Measurements from ENCODE around the gene GNAS-AS1.

GNAS-AS1 gene

DNA sequence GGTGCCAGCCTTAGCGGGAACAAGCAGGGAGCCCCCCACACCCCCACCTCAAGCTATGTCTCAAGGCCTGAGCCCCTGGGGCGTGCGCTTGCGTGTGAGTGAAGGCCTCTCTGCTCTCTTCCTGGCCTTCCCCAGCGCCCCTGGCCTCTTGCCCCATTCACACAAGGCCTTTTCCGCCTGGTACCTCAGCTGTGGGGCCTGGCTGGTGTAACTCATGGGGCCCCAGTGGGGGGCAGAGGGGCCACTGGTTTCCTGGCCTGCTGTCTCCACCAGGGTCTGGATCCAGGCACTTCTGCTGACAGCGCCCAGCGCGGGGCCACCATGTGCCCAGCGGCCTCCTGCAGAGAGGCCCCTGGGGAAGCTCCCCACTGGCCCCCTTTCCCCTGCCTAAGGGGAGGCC is 34.7 kb downstream of the GNAS-AS1 start:
- Histone ChIP-seq H3K9me3 (ENCODE audit: severe bottlenecking) (no peaks in the 10 kb centered on the region), H3K36me3 (no peaks in the 10 kb centered on the region), H3K4me3 (ENCODE audit: low read depth, low read length) (no peak overlapping the region), H3K27ac (no peak overlapping the region), H3K27me3 (ENCODE audit: insufficient read depth, low read depth, severe bottlenecking) (peaks cover 53% of the 10 kb centered on the region)
- no peak for DNase-seq
- TF ChIP-seq, protein P1, sequence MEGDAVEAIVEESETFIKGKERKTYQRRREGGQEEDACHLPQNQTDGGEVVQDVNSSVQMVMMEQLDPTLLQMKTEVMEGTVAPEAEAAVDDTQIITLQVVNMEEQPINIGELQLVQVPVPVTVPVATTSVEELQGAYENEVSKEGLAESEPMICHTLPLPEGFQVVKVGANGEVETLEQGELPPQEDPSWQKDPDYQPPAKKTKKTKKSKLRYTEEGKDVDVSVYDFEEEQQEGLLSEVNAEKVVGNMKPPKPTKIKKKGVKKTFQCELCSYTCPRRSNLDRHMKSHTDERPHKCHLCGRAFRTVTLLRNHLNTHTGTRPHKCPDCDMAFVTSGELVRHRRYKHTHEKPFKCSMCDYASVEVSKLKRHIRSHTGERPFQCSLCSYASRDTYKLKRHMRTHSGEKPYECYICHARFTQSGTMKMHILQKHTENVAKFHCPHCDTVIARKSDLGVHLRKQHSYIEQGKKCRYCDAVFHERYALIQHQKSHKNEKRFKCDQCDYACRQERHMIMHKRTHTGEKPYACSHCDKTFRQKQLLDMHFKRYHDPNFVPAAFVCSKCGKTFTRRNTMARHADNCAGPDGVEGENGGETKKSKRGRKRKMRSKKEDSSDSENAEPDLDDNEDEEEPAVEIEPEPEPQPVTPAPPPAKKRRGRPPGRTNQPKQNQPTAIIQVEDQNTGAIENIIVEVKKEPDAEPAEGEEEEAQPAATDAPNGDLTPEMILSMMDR (IDR thresholded peaks at IDR 0.05; ENCODE audit: low read depth, low read length): no peak

DNA sequence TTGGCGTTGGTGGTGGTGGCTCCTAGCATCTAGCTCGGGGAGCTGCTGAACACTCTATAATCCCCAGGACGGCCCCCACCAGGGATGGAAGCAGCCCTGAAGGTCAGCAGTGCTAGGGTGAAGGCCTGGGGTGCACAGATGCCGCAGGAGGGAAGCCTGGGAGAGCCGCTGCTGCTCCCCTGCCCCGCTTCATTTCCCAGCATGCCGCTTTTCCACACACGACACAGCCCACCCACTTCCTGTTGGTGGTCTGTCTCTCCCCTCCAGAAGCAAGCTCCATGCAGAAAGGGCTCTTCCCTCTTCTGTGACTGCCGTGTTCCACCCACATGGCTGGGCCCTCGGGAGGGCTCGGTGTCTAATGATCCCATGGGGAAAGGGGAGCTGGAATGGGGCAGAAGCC is 35.3 kb downstream of the GNAS-AS1 start:
- no peak for DNase-seq
- Histone ChIP-seq H3K27me3 (ENCODE audit: insufficient read depth, low read depth, severe bottlenecking) (peaks cover 57% of the 10 kb centered on the region), H3K27ac (no peak overlapping the region), H3K9me3 (ENCODE audit: severe bottlenecking) (no peaks in the 10 kb centered on the region), H3K4me3 (ENCODE audit: low read depth, low read length) (no peak overlapping the region), H3K36me3 (no peaks in the 10 kb centered on the region)
- TF ChIP-seq, protein P1 (IDR thresholded peaks at IDR 0.05; ENCODE audit: low read depth, low read length): no peak

DNA sequence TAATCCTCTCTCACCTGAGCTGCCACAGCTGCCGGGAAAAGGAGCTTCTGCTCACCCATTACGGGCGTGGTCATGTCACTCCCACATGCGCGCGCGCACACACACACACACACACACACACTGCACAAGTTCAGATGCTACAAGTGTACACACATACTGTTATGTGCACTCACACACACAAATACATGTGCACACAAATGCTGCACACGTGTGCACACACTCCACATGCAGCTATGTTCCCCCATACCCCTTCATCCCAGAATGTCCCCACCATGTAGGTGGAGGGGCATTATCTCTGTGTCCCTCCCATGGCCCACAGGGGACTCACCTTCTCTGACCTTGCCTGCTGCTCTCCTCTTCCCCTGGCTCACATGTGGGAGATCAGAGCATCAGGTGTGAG is 37.3 kb downstream of the GNAS-AS1 start:
- Histone ChIP-seq H3K36me3 (no peaks in the 10 kb centered on the region), H3K9me3 (ENCODE audit: severe bottlenecking) (no peaks in the 10 kb centered on the region), H3K27ac (no peak overlapping the region), H3K4me3 (ENCODE audit: low read depth, low read length) (no peak overlapping the region), H3K27me3 (ENCODE audit: insufficient read depth, low read depth, severe bottlenecking) (peaks cover 70% of the 10 kb centered on the region)
- DNase-seq: no peak
- TF ChIP-seq, protein P1 (IDR thresholded peaks at IDR 0.05; ENCODE audit: low read depth, low read length): no peak

DNA sequence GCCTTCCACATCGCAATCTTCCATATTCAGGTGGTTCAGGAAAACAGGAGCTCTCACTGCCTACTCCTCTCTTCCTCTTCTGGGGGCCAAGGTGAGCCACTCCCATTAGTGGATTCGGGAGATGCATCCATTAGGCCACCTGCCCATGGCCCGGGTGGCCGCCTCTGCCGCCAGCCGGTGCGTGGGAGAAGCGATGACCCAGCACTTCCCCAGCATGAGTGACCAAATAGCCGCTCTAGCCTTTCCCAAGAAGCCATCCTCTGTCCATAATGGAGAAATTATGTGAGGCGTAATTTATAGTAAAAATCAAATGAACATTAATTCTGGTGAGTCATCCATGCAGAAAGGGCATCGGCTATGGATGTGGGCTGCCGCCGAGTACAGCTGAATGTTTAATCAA is 39.4 kb downstream of the GNAS-AS1 start:
- Histone ChIP-seq H3K36me3 (no peaks in the 10 kb centered on the region), H3K9me3 (ENCODE audit: severe bottlenecking) (no peaks in the 10 kb centered on the region), H3K4me3 (ENCODE audit: low read depth, low read length) (no peak overlapping the region), H3K27ac (no peak overlapping the region), H3K27me3 (ENCODE audit: insufficient read depth, low read depth, severe bottlenecking) (peaks cover 70% of the 10 kb centered on the region)
- TF ChIP-seq, protein P1 (IDR thresholded peaks at IDR 0.05; ENCODE audit: low read depth, low read length): no peak
- DNase-seq: no peak

DNA sequence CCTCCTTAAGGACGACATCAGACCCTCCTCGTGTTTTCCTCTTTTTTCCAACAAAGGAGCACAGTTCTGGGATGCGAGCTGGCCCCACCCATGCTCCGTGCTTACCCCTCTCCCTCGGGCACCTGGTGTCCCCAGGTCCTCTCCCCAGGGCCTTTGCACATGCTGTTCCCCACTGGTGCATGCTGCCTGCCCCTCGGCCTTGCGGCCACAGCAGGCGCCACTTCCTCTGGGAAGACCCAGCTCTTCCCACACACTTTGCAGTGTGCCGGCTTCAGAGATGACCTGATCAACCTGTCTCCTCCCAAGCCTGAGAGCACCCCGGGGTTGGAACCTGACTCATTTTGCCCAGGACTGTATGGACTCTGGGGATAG is 39.8 kb downstream of the GNAS-AS1 start:
- TF ChIP-seq, protein P1 (IDR thresholded peaks at IDR 0.05; ENCODE audit: low read depth, low read length): no peak
- Histone ChIP-seq H3K27ac (no peak overlapping the region), H3K4me3 (ENCODE audit: low read depth, low read length) (no peak overlapping the region), H3K27me3 (ENCODE audit: insufficient read depth, low read depth, severe bottlenecking) (peaks cover 73% of the 10 kb centered on the region), H3K36me3 (no peaks in the 10 kb centered on the region), H3K9me3 (ENCODE audit: severe bottlenecking) (no peaks in the 10 kb centered on the region)
- no peak for DNase-seq

DNA sequence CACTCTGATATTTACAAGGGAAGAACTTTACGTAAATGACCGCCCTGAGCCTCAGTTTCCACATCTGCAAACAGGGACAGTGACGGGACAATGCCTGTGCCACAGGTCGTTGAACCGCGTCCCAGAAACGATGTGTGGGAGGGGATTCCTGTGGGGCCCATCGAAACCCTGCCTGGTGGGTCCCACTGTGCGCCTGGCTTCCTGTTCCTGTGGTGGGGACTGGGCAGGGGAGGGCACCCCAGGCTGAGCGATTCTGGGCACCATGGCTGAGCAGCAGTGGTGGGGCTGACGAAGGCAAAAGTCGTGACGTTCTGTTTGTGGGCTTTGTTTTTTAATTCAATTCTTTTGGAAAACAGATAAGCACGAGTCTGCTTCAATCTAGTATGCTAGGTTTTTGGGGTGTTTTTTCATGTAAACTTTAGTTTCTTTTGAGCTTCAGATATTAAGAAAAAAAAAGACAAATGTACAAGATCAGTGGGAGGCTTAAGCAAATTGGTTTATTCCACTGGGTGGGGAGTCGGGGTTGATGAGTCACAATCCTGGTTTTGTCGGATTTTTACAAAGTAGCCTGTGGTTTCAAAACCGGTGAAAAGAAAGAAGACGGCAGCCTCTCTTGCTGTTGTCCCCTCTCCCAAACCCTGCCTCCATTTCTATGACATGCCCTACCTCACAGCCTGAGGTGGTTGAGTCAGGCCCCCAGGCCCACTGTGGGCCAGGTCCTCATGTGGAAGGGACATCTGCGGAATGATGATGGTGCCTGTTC is 40.4 kb downstream of the GNAS-AS1 start:
- Histone ChIP-seq H3K27me3 (ENCODE audit: insufficient read depth, low read depth, severe bottlenecking) (peaks cover 75% of the 10 kb centered on the region), H3K4me3 (ENCODE audit: low read depth, low read length) (no peak overlapping the region)
- no peak for DNase-seq

More for the DNA sequence above, 40.4 kb downstream of the GNAS-AS1 start:
- TF ChIP-seq, protein P1 (IDR thresholded peaks at IDR 0.05; ENCODE audit: low read depth, low read length): no peak
- Histone ChIP-seq H3K36me3 (no peaks in the 10 kb centered on the region), H3K27ac (no peak overlapping the region), H3K9me3 (ENCODE audit: severe bottlenecking) (no peaks in the 10 kb centered on the region)

Data from WERI-Rb-1 (cell line).